Sigmoid colon (tissue), 3 donors: Measurements from ENCODE around the gene PRPF38A.

Experiments
- POLR2A ChIP-seq, 2 donors: fragments of 450-650 bp; IDR thresholded peaks; one replicate each; pipeline ENCODE4 v1.6.1; 2016; ENCODE audit warnings: antibody characterized with exemption in 2 of 2, mild to moderate bottlenecking in 2 of 2, moderate library complexity in 2 of 2
- TF ChIP-seq, protein P1 (sequence below), 4 experiments: fragments of 450-650 bp in 3 of 4; fragments of 200-600 bp in 1 of 4; IDR thresholded peaks; one replicate each; pipeline ENCODE4 v1.5.1; 2016 to 2019; ENCODE audit warnings: antibody characterized with exemption in 4 of 4, mild to moderate bottlenecking in 3 of 4, moderate library complexity in 2 of 4

DNA sequence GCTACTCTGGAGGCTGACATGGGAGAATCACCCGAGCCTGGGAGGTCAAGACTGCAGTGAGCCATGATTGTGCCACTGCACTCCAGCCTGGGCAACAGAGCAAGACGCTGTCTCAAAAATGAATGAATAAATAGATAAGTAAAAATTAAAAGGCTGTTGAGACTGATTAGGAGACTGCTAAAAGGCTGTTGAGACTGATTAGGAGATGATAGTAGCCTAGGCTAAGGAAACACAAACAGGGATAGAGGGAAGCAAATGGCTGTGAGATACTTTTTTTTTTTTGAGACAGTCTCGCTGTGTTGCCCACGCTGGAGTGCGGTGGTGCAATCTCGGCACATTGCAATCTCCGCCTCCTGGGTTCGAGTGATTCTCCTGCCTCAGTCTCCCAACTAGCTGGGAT, 28.4 kb downstream of the PRPF38A start:
- TF ChIP-seq, protein P1, sequence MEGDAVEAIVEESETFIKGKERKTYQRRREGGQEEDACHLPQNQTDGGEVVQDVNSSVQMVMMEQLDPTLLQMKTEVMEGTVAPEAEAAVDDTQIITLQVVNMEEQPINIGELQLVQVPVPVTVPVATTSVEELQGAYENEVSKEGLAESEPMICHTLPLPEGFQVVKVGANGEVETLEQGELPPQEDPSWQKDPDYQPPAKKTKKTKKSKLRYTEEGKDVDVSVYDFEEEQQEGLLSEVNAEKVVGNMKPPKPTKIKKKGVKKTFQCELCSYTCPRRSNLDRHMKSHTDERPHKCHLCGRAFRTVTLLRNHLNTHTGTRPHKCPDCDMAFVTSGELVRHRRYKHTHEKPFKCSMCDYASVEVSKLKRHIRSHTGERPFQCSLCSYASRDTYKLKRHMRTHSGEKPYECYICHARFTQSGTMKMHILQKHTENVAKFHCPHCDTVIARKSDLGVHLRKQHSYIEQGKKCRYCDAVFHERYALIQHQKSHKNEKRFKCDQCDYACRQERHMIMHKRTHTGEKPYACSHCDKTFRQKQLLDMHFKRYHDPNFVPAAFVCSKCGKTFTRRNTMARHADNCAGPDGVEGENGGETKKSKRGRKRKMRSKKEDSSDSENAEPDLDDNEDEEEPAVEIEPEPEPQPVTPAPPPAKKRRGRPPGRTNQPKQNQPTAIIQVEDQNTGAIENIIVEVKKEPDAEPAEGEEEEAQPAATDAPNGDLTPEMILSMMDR (IDR thresholded peaks at IDR 0.05), result no peak
- no peak for TF ChIP-seq POLR2A (IDR thresholded peaks at IDR 0.05)
